Transverse colon (tissue), 4 donors: Measurements from ENCODE around the gene NFYB.

ENCODE experiments used
- CTCF ChIP-seq, 5 experiments: fragments of 200-600 bp in 3 of 5; fragments of 450-650 bp in 2 of 5; sonication (generic) in 3 of 5; IDR thresholded peaks; 1 replicate in 2 of 5; 2 replicates in 3 of 5; pipeline ENCODE4 v1.5.1; 2016 to 2017; ENCODE audit warnings: antibody characterized with exemption in 5 of 5, inconsistent platforms in 3 of 5, mild to moderate bottlenecking in 2 of 5, moderate library complexity in 1 of 5
- EP300 ChIP-seq: sonication (generic); formaldehyde crosslinking; IDR thresholded peaks from one replicate; pipeline ENCODE4 v1.6.1; 2017; ENCODE audit warnings: antibody characterized with exemption, low read depth
- POLR2A ChIP-seq: fragments of 450-650 bp; IDR thresholded peaks from one replicate; pipeline ENCODE4 v1.6.1; 2016; ENCODE audit warnings: antibody characterized with exemption, mild to moderate bottlenecking, moderate library complexity
- POLR2AphosphoS5 ChIP-seq, 3 donors: sonication (generic); formaldehyde crosslinking; IDR thresholded peaks; one replicate each; pipeline ENCODE4 v1.6.1; 2016; ENCODE audit warnings: antibody characterized with exemption in 3 of 3

- no peak for TF ChIP-seq CTCF (IDR thresholded peaks at IDR 0.05)
- no peak for TF ChIP-seq POLR2A
- no peak for TF ChIP-seq POLR2AphosphoS5 (IDR thresholded peaks at IDR 0.05)
- TF ChIP-seq EP300 = no peak
Observed at GRCh38 chr12:104168596-104168995, 30.6 kb upstream of the NFYB start.
